ENCODE measurements around the gene CADPS2.

- TF ChIP-seq CTCF (IDR thresholded peaks at IDR 0.05; ENCODE audit: insufficient read depth, low read length, poor library complexity, severe bottlenecking): no peak
- no peak for TF ChIP-seq EZH2phosphoT487 (conservative IDR thresholded peaks at IDR 0.05; ENCODE audit: low read length)
Observed at GRCh38 chr7:122454776-122455507, 431.3 kb downstream of the CADPS2 start.
